ENCODE results near the gene SLC25A15. TPM values are rescaled to one million over a fixed set of nuclear protein-coding genes. Genes with fewer than 3 reads are reported as not detected.

The SLC25A15 gene
- total and polyA plus RNA-seq, 4 donors = 1.2 to 8.6 (median 7.2) TPM

GRCh38 chr13:40803316-40803715, 13.9 kb downstream of the SLC25A15 start:
- DNase-seq (no peak), ATAC-seq (ENCODE audit: insufficient read depth, low FRiP score) (no peak)
- Histone ChIP-seq H3K36me3 (ENCODE audit: control insufficient read depth in 4 of 4, insufficient read depth in 4 of 4, low read length in 4 of 4) (peaks cover 13 to 23% (median 18%) of the 10 kb centered on the region in 4 donors), H3K9me3 (ENCODE audit: control insufficient read depth in 4 of 4, insufficient read depth in 3 of 4, low read length in 3 of 4) (peaks cover 0 to 3% (median 0%) of the 10 kb centered on the region in 4 donors), H3K27me3 (ENCODE audit: control insufficient read depth in 3 of 3, insufficient read depth in 3 of 3, low read length in 2 of 3) (no peaks in the 10 kb centered on the region), H3K4me1 (ENCODE audit: control insufficient read depth in 5 of 5, insufficient read depth in 5 of 5, low read length in 5 of 5) (no peaks in the 10 kb centered on the region), H3K4me3 (no peak overlapping the region), H3K27ac (ENCODE audit: low read depth in 1 of 2, low read length in 1 of 2) (no peak overlapping the region), H3K9ac (ENCODE audit: insufficient read depth in 1 of 2, low read length in 2 of 2) (no peak overlapping the region)
- 92 to 95% methylated on average over 5 of the region's 5 CpGs for WGBS, 2 donors
- no peak for TF ChIP-seq CTCF (IDR thresholded peaks at IDR 0.05; ENCODE audit: control extremely low read depth, extremely low read depth)

- WGBS, 2 donors = 93 to 94% methylated on average over 1 of the region's 1 CpG
- no peak overlapping the region for H3K27ac ChIP-seq (ENCODE audit: low read depth in 1 of 2, low read length in 1 of 2)
- no peak overlapping the region for H3K9ac ChIP-seq (ENCODE audit: insufficient read depth in 1 of 2, low read length in 2 of 2)
- no peaks in the 10 kb centered on the region for H3K27me3 ChIP-seq (ENCODE audit: control insufficient read depth in 3 of 3, insufficient read depth in 3 of 3, low read length in 2 of 3)
- no peaks in the 10 kb centered on the region for H3K9me3 ChIP-seq (ENCODE audit: control insufficient read depth in 4 of 4, insufficient read depth in 3 of 4, low read length in 3 of 4)
- peaks cover 7 to 24% (median 16%) of the 10 kb centered on the region in 4 donors for H3K36me3 ChIP-seq (ENCODE audit: control insufficient read depth in 4 of 4, insufficient read depth in 4 of 4, low read length in 4 of 4)
- ATAC-seq (ENCODE audit: insufficient read depth, low FRiP score) = no peak
- DNase-seq = no peak
- no peak for TF ChIP-seq CTCF (IDR thresholded peaks at IDR 0.05; ENCODE audit: control extremely low read depth, extremely low read depth)
- no peaks in the 10 kb centered on the region for H3K4me1 ChIP-seq (ENCODE audit: control insufficient read depth in 5 of 5, insufficient read depth in 5 of 5, low read length in 5 of 5)
- no peak overlapping the region for H3K4me3 ChIP-seq
Measured at GRCh38 chr13:40806241-40806640, 16.8 kb downstream of the SLC25A15 start.

- no peak overlapping the region for H3K4me3 ChIP-seq
- 94 to 96% methylated on average over 5 of the region's 5 CpGs for WGBS, 2 donors
- DNase-seq (no peak), ATAC-seq (ENCODE audit: insufficient read depth, low FRiP score) (no peak)
- H3K27ac ChIP-seq (ENCODE audit: low read depth in 1 of 2, low read length in 1 of 2) = no peak overlapping the region
- no peaks in the 10 kb centered on the region for H3K4me1 ChIP-seq (ENCODE audit: control insufficient read depth in 5 of 5, insufficient read depth in 5 of 5, low read length in 5 of 5)
- peaks cover 10 to 34% (median 20%) of the 10 kb centered on the region in 4 donors for H3K36me3 ChIP-seq (ENCODE audit: control insufficient read depth in 4 of 4, insufficient read depth in 4 of 4, low read length in 4 of 4)
- H3K9me3 ChIP-seq (ENCODE audit: control insufficient read depth in 4 of 4, insufficient read depth in 3 of 4, low read length in 3 of 4) = no peaks in the 10 kb centered on the region
- no peak for TF ChIP-seq CTCF (IDR thresholded peaks at IDR 0.05; ENCODE audit: control extremely low read depth, extremely low read depth)
- no peak overlapping the region for H3K9ac ChIP-seq (ENCODE audit: insufficient read depth in 1 of 2, low read length in 2 of 2)
- H3K27me3 ChIP-seq (ENCODE audit: control insufficient read depth in 3 of 3, insufficient read depth in 3 of 3, low read length in 2 of 3) = no peaks in the 10 kb centered on the region
Measured at GRCh38 chr13:40809471-40809870, 20.1 kb downstream of the SLC25A15 start.

- ATAC-seq (ENCODE audit: insufficient read depth, low FRiP score) (no peak), DNase-seq (no peak)
- no peak for TF ChIP-seq CTCF (IDR thresholded peaks at IDR 0.05; ENCODE audit: control extremely low read depth, extremely low read depth)
- H3K9me3 ChIP-seq (ENCODE audit: control insufficient read depth in 4 of 4, insufficient read depth in 3 of 4, low read length in 3 of 4) = peaks cover 0 to 3% (median 0%) of the 10 kb centered on the region in 4 donors
- peaks cover 5 to 22% (median 16%) of the 10 kb centered on the region in 4 donors for H3K36me3 ChIP-seq (ENCODE audit: control insufficient read depth in 4 of 4, insufficient read depth in 4 of 4, low read length in 4 of 4)
- H3K27ac ChIP-seq (ENCODE audit: low read depth in 1 of 2, low read length in 1 of 2) = no peak overlapping the region
- WGBS, 2 donors = 58 to 76% methylated on average over 4 of the region's 4 CpGs
- no peak overlapping the region for H3K4me3 ChIP-seq
- H3K4me1 ChIP-seq (ENCODE audit: control insufficient read depth in 5 of 5, insufficient read depth in 5 of 5, low read length in 5 of 5) = no peaks in the 10 kb centered on the region
- no peaks in the 10 kb centered on the region for H3K27me3 ChIP-seq (ENCODE audit: control insufficient read depth in 3 of 3, insufficient read depth in 3 of 3, low read length in 2 of 3)
- H3K9ac ChIP-seq (ENCODE audit: insufficient read depth in 1 of 2, low read length in 2 of 2) = no peak overlapping the region
Measured at GRCh38 chr13:40812102-40812501, 22.7 kb downstream of the SLC25A15 start.
